OCI-LY3 (cell line): ENCODE data around the gene SNX6.
"Not testable (repeated sequence)": the region's sequence is repeated elsewhere in the genome, so short reads cannot be mapped to it uniquely, and the experiment has no call there.

ENCODE experiments used
- H2AFZ ChIP-seq: fragments of 200-600, 300-600 bp; shearing (Covaris generic); 2 replicates; pipeline ENCODE4 v1.6.0; 2014; ENCODE audit warnings: antibody characterized with exemption, low read depth, low read length
- H3K27ac ChIP-seq: fragments of 200-600, 300-600 bp; sonication (generic); 2 replicates; pipeline ENCODE4 v1.5.1; 2014; ENCODE audit warnings: mild to moderate bottlenecking, low read length, moderate library complexity, mixed read lengths
- H3K27me3 ChIP-seq: fragments of 200-600, 300-600 bp; sonication (generic); 2 replicates; pipeline ENCODE4 v1.6.1; 2014; ENCODE audit warnings: low read depth, low read length, mixed read lengths
- H3K36me3 ChIP-seq: fragments of 200-600, 300-600 bp; sonication (generic); replicated peaks from 2 replicates; pipeline ENCODE3; 2014; ENCODE audit warnings: low read depth, low read length, mixed read lengths
- H3K4me1 ChIP-seq: fragments of 300-600, 200-600 bp; sonication (generic); 2 replicates; pipeline ENCODE4 v1.6.1; 2014; ENCODE audit warnings: low read length, mixed read lengths
- H3K4me2 ChIP-seq: fragments of 200-600, 300-600 bp; sonication (generic); 2 replicates; pipeline ENCODE4 v1.6.1; 2014; ENCODE audit warnings: low read length, mixed read lengths
- H3K4me3 ChIP-seq: fragments of 300-600, 200-600 bp; sonication (generic); 2 replicates; pipeline ENCODE4 v1.5.1; 2014; ENCODE audit warnings: antibody characterized with exemption, mild to moderate bottlenecking, low read length, moderate library complexity
- H3K79me2 ChIP-seq: fragments of 300-600, 200-600 bp; shearing (Covaris generic); 2 replicates; pipeline ENCODE4 v1.6.1; 2014; ENCODE audit warnings: mild to moderate bottlenecking, low read length, mixed read lengths
- H3K9ac ChIP-seq: fragments of 300-600, 200-600 bp; shearing (Covaris generic); 2 replicates; pipeline ENCODE4 v1.6.0; 2014; ENCODE audit warnings: mild to moderate bottlenecking, low read length, moderate library complexity
- H3K9me3 ChIP-seq: fragments of 200-600, 300-600 bp; shearing (Covaris generic); 2 replicates; pipeline ENCODE4 v1.6.1; 2014; ENCODE audit warnings: low read length, mixed read lengths; ENCODE audit not compliant: insufficient read depth
- H4K20me1 ChIP-seq: fragments of 200-600, 300-600 bp; sonication (generic); 2 replicates; pipeline ENCODE4 v1.6.1; 2016; ENCODE audit warnings: low read length, mixed read lengths; ENCODE audit not compliant: insufficient read depth
- CTCF ChIP-seq: fragments of 200-600, 300-600 bp; sonication (generic); IDR thresholded peaks from 2 replicates; pipeline ENCODE4 v1.5.1; 2014; ENCODE audit warnings: antibody characterized with exemption, low read length, low read depth
- EZH2phosphoT487 ChIP-seq: fragments of 200-600 bp; shearing (Covaris generic); IDR thresholded peaks from 2 replicates; pipeline ENCODE4 v1.6.1; 2018; ENCODE audit warnings: antibody characterized with exemption, mixed run types, low read depth

SNX6 gene

GRCh38 chr14:34643361-34643760 lies 13.4 kb upstream of the SNX6 start:
- no peak overlapping the region for H2AFZ ChIP-seq
- TF ChIP-seq CTCF (no peak), EZH2phosphoT487 (no peak)
- H3K4me3 ChIP-seq: no peak overlapping the region
- no peak overlapping the region for H3K4me2 ChIP-seq
- no peaks in the 10 kb centered on the region for H3K9me3 ChIP-seq
- no peak overlapping the region for H3K9ac ChIP-seq
- no peaks in the 10 kb centered on the region for H3K27me3 ChIP-seq
- no peaks in the 10 kb centered on the region for H3K36me3 ChIP-seq
- no peaks in the 10 kb centered on the region for H3K79me2 ChIP-seq
- H4K20me1 ChIP-seq: no peaks in the 10 kb centered on the region
- no peaks in the 10 kb centered on the region for H3K4me1 ChIP-seq
- H3K27ac ChIP-seq: no peak overlapping the region

GRCh38 chr14:34642595-34642994 lies 12.6 kb upstream of the SNX6 start:
- no peaks in the 10 kb centered on the region for H3K36me3 ChIP-seq
- H3K9ac ChIP-seq: no peak overlapping the region
- no peak overlapping the region for H2AFZ ChIP-seq
- H3K27ac ChIP-seq: no peak overlapping the region
- no peak overlapping the region for H3K4me3 ChIP-seq
- no peaks in the 10 kb centered on the region for H3K27me3 ChIP-seq
- H3K4me2 ChIP-seq: no peak overlapping the region
- H3K79me2 ChIP-seq: no peaks in the 10 kb centered on the region
- no peaks in the 10 kb centered on the region for H4K20me1 ChIP-seq
- H3K4me1 ChIP-seq: no peaks in the 10 kb centered on the region
- no peak for TF ChIP-seq EZH2phosphoT487
- no peak for TF ChIP-seq CTCF
- H3K9me3 ChIP-seq: no peaks in the 10 kb centered on the region

GRCh38 chr14:34640826-34641225 lies 10.9 kb upstream of the SNX6 start:
- no peaks in the 10 kb centered on the region for H3K4me1 ChIP-seq
- TF ChIP-seq EZH2phosphoT487 (no peak), CTCF (no peak)

GRCh38 chr14:34634360-34634771 lies 4.4 kb upstream of the SNX6 start:
- not testable (repeated sequence) for H3K4me1 ChIP-seq, H2AFZ ChIP-seq, H4K20me1 ChIP-seq, H3K9ac ChIP-seq, H3K4me2 ChIP-seq, H3K9me3 ChIP-seq, H3K4me3 ChIP-seq, H3K27me3 ChIP-seq, H3K79me2 ChIP-seq, H3K36me3 ChIP-seq, H3K27ac ChIP-seq

More at GRCh38 chr14:34640826-34641225, 10.9 kb upstream of the SNX6 start:
- no peaks in the 10 kb centered on the region for H3K36me3 ChIP-seq
- H2AFZ ChIP-seq: no peak overlapping the region
- H4K20me1 ChIP-seq: no peaks in the 10 kb centered on the region
- no peak overlapping the region for H3K27ac ChIP-seq
- H3K27me3 ChIP-seq: no peaks in the 10 kb centered on the region
- no peak overlapping the region for H3K4me2 ChIP-seq
- H3K79me2 ChIP-seq: no peaks in the 10 kb centered on the region
- no peaks in the 10 kb centered on the region for H3K9me3 ChIP-seq
- H3K9ac ChIP-seq: no peak overlapping the region
- H3K4me3 ChIP-seq: no peak overlapping the region

GRCh38 chr14:34633742-34634141 lies 3.8 kb upstream of the SNX6 start:
- H3K27me3 ChIP-seq: no peaks in the 10 kb centered on the region
- no peaks in the 10 kb centered on the region for H3K36me3 ChIP-seq
- peaks cover 11% of the 10 kb centered on the region for H3K79me2 ChIP-seq
- H2AFZ ChIP-seq: no peak overlapping the region
- H3K9ac ChIP-seq: no peak overlapping the region
- no peaks in the 10 kb centered on the region for H4K20me1 ChIP-seq
- H3K4me3 ChIP-seq: no peak overlapping the region
- TF ChIP-seq EZH2phosphoT487 (no peak), CTCF (no peak)
- H3K4me1 ChIP-seq: peaks cover 8% of the 10 kb centered on the region; the same call in 1 of the 2 replicates
- no peaks in the 10 kb centered on the region for H3K9me3 ChIP-seq
- no peak overlapping the region for H3K27ac ChIP-seq
- H3K4me2 ChIP-seq: no peak overlapping the region
